22Rv1 (cell line): ENCODE measurements around the gene DTNA.

Source experiments
- CTCF ChIP-seq: fragments of 450-650 bp; IDR thresholded peaks from 2 replicates; pipeline ENCODE4 v1.5.1; 2017; ENCODE audit warnings: mild to moderate bottlenecking
- ZFX ChIP-seq: fragments of 450-650 bp; IDR thresholded peaks from 2 replicates; pipeline ENCODE4 v1.6.1; 2017; ENCODE audit warnings: antibody characterized with exemption, borderline replicate concordance

DNA sequence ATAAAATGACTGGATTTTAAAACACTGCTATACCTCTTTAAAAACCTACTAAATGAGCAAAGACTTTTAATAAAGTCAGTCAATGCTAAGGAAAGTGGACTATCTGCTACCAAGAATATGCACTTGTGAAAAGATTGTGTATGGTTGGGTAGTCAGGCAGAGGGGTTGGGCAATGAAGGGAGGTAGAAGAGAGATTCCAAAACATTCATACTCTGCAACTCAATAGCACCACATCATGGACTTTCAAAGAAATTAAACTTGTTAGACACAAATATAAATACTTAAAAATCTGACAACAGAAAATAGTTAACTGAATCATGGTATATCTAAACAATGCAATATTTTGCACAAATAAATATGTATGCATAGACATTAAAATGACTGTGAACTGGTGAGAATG lies 191.2 kb downstream of the DTNA start:
- no peak for TF ChIP-seq CTCF
- no peak for TF ChIP-seq ZFX
